ENCODE measurements around the gene TCF21.
"Not testable (repeated sequence)": the region's sequence is repeated elsewhere in the genome, so short reads cannot be mapped to it uniquely, and the experiment has no call there.

The TCF21 gene

DNA sequence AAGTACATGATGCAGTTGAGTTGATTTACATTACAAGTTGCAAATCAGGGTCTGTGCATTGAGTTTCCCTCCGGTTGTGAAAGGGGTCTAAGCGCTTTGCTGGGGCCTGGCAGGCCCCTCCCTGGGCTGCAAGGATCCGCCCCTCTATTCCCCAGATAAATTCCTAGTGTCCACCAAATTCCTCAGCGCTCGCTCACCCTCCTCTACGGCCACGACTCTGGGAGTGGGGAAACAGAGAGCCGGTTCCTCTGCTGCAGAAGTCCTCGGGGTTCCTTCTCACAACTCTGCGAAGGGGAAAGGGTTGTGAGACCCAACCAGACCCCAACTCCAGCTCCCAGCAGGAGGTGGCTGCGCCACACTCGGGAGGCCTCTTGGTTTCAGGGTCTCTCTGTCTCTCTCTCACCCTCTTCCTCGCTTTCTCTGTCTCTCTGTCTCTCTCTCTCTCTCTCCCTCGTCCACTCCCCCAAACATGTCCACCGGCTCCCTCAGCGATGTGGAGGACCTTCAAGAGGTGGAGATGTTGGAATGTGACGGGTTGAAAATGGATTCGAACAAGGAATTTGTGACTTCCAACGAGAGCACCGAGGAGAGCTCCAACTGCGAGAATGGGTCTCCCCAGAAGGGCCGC, at the start of gene TCF21:
TSS of gene TCF21 (plus strand) at position 185 of the 628 bp plus-strand sequence. CDS start at position 470, 285 bp downstream.
- DNase-seq = no peak

DNA sequence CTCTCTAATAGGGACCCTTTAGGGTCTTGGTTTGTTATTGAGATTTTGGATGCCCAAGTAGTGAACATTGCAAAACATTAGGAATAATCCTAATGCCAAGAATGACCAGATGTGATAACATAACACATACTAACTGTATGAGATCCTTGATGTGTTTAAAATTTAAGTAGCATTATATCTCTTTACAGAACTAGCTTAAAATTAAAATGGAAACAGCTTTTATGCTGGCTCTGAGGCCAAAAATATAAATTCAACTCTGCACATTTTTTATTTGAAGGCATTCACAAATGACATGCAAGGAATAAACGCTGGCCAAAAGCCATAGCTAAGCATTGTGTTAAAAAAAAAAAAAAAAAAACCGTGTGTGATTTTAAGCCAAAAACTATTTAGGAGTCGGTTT, 47.7 kb upstream of the TCF21 start:
- no peak for DNase-seq

DNA sequence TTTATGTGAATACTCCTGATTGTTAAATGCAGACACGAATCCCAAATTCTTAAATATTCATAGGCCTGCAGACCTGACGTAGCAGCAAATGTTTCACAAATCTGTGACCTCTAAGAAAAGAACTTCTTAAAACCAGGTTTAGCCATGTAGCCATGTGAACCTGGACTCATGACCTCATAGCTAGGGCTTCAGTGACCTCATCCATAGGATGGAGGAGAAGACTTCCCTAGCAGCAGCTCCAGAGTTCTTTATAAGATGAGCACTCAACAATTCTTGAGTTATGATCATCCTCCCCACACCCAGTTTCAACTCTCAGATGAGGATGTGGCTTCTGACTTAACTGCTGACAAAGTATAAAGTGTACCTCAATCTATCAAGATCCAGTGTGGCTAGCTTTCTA, 45.8 kb upstream of the TCF21 start:
- no peak for DNase-seq

DNA sequence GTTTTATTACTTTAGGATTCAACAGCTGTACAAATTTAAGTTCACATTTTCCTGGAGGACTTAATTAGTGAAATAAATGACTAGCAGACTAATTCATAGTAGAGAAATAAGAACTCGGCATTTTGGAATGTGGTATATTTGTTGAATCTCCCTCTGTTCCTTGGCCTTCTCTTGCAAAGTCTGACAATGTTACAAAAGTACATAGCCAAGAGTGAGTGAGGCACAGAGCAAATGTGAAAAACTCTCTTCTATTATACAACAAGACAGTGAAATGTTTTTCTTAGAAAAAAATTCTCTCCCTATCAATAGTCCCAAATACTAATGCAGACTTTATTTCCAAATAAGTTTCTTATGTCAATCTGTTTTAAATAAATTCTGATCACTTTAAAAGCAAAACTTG, 44.2 kb upstream of the TCF21 start:
- no peak for DNase-seq

DNA sequence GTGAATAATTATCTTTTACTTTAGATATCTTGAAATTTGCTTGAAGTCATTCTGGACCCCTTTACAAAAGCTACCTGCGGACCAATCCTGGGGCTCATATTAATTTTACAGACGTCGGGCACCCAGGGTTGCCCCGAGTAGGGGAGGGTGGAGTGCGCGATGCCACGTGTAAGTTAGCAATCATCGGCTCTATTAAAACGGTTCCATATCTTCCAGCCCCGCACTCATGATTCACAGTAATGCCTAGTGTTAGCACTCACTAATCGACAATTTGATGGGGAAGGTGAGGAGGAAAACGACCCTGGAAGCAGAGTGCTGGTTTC, 34.9 kb upstream of the TCF21 start:
- DNase-seq = no peak

DNA sequence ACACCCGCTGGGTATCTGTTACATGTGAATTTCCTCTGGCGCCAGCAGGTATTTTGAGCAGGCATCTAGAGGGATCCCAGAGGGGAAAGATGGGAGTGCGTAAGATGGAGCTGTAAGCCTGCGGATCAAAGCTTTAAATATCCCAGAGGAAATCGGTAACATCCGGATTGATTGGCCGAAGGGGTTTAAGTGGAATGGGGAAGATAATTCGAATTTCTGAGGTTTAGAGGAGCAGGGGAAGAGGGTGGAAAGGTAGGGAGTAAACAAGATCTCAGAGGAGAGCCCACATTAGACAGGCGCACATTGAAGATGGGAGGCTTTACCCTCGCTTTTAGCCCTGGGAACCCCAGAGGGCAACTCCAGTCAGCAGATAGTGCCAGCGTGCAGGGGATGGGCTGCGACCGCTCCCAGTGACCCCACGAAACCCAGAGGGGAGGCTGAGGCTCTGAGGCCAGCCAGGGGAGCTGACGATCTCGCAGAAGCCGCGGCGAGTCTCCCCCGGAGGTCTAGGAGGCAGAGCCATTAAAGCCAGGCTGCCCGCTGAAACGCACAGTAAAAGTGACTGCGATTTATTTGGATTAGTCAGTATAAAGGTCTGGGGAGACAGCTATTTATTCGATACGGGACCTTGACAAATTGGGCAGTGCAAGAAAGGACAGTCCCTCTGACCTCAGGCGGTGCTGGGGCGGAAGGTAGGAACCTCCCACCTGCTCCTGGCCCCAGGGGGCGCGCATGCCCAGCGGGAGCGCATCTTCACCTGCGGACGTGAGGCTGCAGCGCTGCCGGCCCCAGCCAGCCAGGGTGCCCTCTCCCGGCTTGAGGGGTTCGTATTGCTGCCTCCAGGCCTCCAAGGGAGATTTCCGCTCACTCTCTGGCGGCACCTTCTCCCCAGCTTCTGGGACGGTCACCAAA, 34.3 kb upstream of the TCF21 start:
- DNase-seq = no peak

DNA sequence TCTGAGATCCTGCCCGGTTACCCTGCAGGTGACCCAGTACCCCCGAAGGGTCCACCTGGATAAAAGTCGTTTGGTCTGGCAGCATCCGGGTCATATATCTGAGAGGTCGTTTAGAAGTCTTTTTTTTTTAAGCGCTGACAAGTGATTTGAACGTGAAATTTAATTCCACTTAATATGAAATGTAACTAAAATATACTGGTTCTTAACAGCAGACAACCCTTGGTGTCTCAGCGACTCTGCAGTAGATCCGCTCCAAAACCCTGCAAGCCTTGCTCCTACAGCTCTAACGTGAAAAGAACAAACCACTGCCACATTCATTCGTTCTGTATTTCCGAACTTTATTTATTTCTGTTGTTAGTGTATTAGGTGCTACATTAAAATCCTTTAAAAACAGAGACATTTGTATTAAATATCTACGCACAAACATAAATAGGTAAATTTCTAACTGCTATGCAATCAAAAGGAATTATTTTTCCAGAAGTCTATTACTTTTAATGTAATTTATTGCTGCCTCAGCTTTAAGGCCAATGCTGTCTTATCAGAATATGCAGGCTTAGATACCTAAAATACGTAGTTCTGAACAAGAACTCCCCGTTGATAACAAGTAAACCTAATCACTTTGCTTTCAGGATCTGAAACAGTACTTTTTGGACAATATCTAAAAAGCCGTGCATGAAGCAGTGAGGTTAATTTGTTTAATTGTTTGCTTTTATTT, 33.5 kb upstream of the TCF21 start:
- DNase-seq = no peak

DNA sequence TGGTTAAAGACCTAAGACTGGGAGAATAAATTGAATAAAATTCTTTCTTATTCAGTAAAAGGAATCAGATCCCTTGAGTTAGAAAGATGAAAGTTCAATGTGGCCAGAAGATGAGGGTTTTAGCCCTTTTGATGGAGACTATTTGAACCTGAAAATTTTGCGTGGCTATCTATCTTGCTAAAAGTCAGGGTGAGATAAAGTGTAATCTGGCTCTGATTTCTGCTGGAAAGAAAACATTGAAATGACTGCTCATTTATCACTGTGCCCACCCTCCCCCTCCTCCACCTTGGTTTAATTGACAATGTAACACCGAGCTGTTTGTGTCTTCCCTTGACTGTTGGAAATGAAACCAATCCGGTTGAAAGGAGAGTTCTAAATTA, 32.9 kb upstream of the TCF21 start:
- no peak for DNase-seq

DNA sequence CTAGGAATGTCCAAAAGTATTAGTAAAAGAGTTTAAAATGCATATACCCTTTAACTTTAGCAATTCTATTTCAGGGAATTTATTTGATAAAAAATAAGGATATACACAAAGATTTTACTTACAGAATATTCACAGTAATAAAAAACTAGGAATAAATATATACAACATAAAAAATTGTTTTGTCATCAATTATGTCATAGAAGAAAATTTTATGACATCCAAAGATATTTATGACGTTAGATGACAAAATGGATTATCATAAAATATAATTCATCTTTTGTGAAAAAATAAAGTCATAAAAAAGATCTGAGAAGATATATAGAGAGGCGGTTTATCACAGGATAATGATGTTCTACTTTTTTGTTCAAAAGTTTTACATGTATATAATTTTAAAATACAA, 32.0 kb upstream of the TCF21 start:
- no peak for DNase-seq

DNA sequence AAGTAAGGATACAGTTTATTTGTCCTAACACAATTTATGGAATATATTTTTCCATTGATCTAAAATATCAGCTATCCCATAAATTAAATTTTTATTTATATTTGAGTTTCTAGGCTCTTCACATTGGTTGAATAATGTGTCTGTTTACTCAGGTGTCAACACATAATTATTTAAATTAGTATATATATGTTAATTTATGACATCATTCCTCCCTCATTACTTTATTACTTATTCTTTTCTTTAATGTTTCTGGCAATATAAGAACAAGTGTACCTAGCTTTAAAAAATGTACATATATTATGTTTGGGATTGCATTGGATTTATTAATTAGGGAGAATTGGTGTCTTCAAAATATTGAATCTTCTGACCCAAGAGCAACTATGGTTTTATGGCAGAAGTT, 31.2 kb upstream of the TCF21 start:
- no peak for DNase-seq

DNA sequence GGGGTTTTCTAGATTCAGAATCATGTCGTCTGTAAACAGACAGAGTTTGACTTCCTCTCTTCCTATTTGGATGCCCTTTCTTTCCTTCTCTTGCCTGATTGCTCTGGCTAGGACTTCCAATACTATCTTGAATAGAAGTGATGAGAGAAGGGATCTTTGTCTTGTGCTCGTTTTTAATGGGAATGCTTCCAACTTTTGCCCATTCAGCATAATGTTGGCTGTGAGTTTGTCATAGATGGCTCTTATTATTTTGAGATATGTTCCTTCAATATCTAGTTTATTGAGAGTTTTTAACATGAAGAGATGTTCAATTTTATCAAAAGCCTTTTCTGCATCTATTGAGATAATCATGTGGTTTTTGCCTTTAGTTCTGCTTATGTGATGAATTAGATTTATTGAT, 27.6 kb upstream of the TCF21 start:
- not testable (repeated sequence) for DNase-seq

DNA sequence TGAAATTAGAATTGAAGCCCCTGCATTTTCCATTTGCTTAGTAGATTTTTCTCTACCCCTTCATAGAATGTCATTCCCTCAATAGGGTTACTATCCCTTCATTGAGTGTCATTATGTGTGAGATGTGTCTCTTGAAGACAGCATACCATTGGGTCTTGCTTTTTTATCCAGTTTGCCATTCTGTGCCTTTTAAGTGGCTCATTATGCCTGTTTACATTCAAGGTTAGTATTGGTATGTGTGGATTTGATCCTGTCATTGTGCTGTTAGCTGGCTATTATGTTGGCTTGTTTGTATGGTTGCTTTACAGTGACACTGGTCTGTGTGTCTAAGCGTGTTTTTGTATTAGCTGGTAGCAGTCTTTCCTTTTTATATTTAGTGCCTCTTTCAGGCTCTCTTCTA, 25.7 kb upstream of the TCF21 start:
- no peak for DNase-seq

DNA sequence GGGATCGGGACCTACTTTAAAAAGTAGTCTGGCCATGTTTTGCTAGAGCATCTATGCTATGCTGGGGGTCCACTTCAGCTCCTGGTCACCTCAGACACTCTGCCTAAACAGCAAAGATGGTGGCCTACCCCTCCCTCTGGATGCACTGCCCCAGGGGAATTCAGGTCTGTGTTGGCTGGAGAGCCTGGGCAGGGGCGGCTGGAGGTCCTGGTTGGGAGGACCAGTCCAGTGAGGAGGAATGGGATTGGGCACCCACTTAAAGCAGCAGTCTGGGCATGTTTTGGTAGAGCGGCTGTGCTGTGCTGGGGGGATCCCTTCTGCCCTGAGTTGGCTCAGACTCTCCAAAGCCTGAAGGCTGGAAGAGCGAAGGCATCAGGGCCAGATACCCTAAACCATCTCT, 23.2 kb upstream of the TCF21 start:
- no peak for DNase-seq

DNA sequence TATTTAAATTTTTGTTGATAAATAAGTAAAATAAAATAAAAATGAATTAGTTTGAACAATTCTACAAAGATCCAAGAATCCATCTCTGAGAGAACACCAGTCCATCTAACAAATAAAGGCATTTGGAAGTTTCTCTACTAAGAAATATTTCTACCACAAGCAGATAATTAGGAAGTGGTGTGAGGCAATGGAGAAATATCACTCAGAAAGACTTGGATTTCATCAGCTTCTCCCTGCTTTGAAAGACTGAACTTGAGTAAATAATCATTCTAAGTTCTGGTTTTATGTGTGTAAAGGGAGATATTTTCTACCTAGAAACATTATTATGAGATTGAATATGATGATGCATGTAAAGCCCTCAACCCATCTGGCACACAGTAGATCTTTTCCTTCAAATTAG, 17.8 kb upstream of the TCF21 start:
- DNase-seq = no peak

DNA sequence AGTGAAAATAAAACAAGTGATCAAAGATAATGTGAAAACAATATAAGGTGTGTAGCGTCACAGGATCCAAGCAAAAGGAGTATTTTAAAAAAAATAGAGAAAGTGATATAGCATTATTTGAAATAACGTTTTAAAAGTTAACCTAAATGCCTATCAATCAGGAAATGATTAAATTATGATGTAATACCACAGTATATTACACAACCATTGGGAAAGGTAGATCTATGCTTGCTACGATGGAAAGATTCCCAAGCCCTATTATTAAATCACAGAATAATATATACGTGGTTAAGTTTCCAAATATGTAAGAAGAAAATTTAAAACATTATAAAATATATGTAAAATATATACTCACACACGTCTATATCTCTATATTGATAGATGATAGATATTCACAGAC, 15.4 kb upstream of the TCF21 start:
- DNase-seq = no peak

DNA sequence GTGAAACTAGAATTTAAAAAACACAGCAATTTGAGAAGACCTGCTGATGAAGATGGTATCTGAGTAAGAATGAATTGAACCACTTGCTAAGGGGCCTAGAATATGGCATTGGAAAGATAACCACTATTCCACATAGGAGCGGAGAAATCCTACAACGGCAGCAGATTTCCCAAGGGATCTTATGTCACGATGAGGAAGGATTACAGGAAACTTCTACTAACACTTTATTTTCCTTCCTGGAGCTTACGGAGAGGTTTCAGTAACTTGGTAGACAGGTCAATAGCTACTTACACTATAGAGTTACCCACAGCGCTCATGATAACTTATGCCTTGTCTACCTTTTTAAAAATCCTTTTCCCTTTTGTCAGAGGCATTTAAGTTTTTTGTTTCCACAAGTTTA, 11.8 kb upstream of the TCF21 start:
- no peak for DNase-seq

DNA sequence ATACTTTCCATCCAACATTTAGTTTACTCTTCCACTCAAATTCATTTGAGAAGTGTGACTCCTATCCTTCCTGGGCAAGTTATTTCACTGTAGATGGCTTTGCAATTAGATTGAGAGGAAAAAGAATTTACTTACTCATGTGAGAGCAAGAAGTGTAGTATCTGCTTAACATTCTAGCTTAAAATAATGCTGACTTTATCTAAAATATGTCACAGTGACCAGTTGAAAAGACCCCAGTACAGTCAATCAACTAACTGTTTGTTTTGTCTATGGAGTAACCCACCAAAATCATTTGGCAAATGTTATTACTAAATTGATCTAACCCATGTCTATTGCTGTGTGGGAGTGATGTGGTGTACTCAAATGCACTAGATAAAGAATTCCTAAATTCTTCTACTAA, 8.9 kb upstream of the TCF21 start:
- no peak for DNase-seq

DNA sequence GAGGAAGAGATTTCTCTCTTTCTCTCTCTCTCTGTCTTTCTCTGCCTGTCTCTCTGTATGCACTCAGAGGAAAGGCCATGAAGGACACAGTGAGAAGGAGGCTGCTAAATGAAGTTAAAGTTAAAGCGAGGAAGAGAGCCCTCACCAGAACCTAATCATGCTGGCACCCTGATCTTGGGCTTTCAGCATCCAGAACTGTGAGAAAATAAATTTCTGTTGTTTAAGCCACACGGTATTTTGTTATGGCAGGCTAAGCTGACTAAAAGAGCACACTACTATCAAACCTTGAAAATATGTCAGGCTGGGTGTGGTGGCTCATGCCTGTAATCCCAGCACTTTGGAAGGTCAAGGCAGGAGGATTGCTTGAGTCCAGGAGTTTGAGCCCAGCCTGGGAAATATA, 8.0 kb upstream of the TCF21 start:
- no peak for DNase-seq

DNA sequence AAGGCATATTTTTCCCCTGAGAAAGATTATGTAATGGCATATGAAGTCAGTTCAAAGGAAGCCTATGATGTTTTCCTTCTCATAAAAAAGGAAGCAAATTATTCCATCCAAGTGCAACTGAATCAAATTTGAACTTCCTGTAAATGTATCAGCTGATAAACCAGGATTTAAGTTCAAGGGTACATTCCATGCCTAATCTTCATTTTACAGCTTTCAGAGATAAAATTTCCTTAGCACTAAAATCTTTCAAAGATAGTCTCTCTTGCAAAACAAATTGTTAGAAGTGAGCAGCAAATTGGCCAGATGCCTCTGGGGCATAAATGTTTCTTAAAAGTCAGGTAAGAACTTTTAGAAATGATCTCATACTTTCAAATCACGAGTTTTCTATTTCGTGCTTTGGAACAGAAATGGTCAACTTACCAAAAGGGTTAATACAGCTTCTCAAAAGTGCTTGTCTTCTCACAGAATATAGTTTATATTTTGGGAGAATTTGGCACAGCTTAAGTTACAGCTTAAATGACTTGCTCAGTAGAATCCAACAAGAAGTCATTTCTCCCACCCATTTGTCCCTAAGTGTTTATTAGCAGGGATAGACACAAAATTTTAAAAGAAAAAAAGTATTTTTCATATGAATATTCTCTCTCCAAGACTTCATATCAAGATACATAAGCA, 2.7 kb upstream of the TCF21 start:
- DNase-seq = no peak

DNA sequence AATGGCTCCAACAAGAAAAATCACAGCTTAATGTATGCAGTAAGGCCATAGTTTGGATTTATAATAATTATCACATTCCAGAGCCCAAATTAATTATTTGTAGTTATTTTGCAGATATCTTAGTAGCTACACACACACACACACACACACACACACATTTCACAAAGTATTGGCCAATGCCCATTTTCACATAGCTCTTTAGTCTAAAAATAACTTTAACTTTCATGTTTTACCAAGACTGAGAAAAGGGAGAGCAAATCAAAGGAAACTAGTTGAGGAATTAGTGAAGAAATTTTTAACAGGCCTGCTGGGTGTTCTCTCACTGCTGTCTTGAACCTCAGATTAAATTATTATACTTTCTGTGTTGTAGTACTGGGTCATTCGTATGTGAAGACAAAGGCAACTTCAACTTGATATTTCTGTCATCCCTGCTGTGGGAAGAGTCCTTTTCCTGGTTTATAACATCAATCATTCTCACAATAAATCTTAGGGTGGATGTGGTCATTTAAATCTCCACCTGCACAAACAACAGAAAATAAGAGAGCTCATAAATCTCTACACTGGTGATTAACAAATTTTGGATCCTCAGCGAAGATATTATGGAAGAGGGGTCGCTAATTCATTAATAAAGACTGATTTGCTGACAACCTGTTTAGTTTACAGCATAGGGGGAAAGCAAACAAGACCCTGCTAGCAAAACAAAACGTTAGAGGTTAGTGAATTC, 1.6 kb upstream of the TCF21 start:
- no peak for DNase-seq

DNA sequence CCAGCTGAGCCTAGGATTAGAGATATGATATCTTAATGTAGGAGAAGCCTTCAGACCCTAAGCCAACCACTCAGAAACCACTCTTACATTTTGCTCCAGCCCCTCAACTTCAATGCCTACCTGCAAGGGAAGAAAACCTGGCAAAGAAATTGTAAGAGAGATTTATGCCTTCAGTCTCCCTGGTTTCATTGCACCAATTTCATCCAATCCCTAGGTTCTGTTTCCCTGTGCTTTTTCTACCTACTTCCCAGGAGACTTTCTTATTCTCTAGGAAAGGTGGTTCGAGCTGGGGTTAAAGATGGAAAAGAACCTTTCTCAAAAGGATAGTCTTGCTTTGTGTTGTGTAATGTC, 1.1 kb upstream of the TCF21 start:
- no peak for DNase-seq

DNA sequence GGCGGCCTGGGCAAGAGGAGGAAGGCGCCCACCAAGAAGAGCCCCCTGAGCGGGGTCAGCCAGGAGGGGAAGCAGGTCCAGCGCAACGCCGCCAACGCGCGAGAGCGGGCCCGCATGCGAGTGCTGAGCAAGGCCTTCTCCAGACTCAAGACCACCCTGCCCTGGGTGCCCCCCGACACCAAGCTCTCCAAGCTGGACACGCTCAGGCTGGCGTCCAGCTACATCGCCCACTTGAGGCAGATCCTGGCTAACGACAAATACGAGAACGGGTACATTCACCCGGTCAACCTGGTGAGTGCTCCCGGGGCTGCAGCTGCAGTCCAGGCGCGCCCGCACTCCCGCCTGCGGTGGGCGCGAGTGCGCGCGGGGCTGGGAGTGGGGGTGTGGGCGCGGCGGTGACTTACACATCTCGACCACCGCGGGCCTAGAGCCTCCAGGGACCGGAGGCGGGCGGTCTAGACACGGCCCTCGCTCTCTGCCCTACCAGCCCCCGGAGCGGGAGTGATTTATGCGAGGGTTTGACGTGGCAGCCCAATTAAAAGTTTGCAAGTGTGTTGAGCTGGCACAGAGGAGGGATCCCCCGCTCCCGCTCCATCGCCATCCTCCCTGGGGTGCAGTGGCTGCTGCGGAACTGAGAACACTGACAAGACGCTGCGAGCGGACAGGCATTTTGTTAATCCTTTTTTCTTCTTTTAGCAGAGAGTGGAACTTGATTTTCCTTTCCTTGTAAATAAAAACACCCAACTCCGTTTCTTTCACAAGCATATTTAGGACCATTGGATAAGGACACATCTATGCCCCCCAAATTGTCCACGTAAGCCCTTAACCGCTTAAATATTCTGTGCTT, 867 bp downstream of the TCF21 start:
- DNase-seq = no peak
